GM18873 (cell line): Measurements from ENCODE around the gene RPS6KA2.

ENCODE experiments used
- ATAC-seq: cut with Tn5 transposase; IDR thresholded peaks from one replicate; pipeline ENCODE4 v1.9.1; 2021; ENCODE audit warnings: mild to moderate bottlenecking, moderate library complexity, moderate number of reproducible peaks; ENCODE audit not compliant: unreplicated experiment, low FRiP score

RPS6KA2 gene

GRCh38 chr6:166495487-166496314, 131.3 kb downstream of the RPS6KA2 start:
- ATAC-seq = no peak

- ATAC-seq = no peak
Observed at GRCh38 chr6:166494757-166495486, 132.1 kb downstream of the RPS6KA2 start.

DNA sequence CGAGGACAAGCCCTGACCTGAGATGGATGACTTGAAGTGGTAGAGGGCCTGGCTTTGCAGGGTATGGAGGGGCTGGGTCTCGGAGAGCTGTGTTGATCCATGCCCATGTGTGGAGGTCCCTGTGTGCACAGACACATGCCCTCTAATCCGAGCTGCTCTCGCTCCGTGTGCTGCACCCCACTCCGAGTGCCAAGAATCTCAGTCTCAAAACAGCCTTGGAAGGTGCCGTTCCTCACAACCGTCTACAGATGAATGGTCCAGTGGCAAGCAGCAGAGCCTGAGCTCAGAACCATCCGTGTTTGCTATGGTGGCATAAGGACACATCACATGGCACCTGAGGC, 133.0 kb downstream of the RPS6KA2 start:
- ATAC-seq = no peak

DNA sequence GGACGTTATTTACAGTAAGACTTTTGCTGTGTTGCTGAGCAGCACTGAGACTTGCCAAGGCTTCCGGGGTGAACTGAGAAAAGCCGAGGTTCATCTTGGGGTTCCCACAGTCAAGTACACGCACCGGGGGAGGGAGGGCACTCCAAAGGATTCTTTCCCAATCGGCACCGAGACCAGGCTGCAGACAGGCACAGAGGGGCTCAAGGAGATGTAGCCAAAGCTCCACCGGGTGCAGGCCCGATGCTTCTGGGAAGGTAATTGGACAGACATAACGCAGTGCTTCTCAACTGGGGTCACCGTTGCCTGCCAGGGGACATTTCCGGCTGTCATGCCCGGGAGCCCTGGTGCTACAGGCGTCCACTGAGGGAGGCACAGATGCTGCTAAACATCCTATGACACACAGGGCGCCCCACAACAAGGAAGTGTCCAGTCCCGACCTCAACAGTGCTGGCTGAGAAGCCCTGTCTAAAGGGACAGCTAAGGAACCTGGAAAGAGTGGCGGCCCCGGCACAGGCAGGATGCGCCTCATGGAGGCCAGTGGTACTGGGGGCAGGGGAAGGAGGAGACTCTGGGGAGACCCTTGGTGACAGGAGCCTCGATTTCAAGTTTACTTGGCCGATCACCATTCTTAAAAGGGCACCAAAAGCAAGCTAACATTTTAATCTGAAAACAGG, 133.5 kb downstream of the RPS6KA2 start:
- no peak for ATAC-seq

- ATAC-seq = no peak
Observed at GRCh38 chr6:166492092-166492741, 134.8 kb downstream of the RPS6KA2 start.

DNA sequence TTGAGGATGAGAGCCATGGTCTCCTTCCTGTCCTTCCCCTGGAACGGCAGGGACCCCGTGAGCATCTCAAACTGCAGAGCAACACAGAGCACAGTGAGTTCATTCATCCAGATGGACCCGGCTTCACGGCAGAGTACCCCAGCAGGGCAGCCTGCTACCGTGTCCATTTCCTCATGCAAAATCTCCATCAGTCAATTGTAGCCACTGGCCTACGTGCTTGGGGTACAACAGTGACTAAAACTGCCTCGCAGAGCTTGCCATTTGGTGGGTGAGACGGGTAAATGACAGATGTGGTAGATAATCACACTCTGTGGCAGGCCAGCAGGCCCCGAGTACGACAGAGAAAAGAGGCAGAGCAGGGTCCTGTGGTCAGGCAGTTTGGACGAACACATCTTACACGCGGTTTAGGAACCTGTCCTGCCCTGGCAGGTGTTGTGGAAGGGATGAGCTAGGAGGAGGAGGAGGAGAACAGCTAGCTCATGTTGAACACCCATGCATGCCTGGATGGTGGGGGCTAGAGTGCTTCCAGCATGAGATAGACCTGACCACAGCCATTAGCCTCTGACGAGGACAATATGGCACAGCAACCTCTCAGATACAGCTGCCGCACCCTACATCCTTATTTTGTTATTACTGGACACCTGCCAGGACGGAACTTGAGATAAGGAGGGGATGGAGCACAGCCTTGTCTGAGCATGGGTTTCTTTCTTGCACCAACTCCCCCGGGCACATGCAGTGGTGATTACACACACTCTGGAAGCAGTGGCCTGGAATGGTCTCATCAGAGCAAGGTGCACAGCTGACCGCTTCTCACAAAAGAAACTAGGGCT, 136.2 kb downstream of the RPS6KA2 start:
- no peak for ATAC-seq

GRCh38 chr6:166489301-166490155, 137.5 kb downstream of the RPS6KA2 start:
- ATAC-seq = no peak

- no peak for ATAC-seq
Observed at GRCh38 chr6:166488701-166489100, 138.3 kb downstream of the RPS6KA2 start.

- peak; percentile 93 for ATAC-seq
Observed at GRCh38 chr6:166488076-166488685, 138.9 kb downstream of the RPS6KA2 start.

- no peak for ATAC-seq
Observed at GRCh38 chr6:166487148-166487547, 139.9 kb downstream of the RPS6KA2 start.

GRCh38 chr6:166486536-166486880, 140.5 kb downstream of the RPS6KA2 start:
- ATAC-seq = no peak

DNA sequence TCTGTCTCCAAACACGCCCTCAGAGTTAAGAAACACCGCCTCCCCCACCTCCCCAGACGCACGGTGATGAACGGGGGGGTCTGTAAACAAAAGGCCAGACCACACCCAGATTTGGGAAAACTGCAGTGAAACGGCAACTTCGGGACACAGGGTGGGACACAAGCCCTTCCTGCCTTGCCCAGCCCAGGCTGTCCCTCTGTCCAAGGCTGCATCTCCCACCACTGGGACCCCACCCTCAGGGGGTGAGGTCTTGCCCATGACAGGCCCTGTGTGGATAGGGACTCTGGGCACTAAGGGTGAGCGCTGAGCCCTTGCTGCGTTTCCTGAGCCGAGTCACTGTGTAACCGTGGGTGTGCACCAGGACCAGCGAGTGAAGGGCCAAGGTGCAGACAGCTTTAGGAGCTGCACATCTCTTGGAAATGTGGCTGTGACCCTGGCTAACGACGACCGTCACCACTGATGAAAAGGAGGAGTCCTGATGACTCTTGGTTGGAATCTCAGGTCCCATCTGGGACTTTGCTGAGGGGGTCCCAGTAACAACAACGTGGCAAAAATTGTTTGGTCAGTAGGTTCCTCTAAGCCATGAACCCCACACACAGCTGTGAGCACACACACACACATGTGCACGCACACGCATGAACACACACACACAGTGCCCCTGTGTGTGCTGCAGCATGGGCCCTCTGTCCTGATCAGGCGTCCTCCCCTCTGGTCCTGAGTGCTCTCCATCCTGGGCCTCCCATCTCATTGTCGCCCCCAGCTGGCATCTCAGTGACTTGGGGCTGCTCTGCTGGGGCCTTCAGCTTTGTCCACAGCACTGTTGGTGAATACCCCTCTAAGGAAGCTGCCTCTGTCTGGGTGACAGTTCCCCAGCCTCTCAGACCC, 141.2 kb downstream of the RPS6KA2 start:
- no peak for ATAC-seq

DNA sequence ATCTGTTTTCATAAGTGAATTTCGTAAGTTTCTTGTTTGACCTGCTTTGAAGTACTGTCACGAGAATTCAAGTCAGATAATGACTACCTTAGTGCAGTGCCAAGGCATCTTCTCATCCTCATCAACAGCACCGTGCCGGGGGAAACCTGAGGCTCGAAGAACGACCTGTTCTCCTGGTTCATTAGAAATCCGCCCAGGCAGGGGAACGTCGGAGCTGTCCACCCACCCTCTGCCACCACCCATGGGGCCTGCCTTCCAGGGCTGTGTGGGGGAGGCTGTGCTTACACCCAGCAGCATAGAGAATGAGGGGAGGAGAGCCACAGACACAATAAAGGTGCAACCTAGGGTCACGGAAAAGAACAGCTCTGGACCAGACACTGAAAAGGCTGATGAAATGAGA, 142.2 kb downstream of the RPS6KA2 start:
- ATAC-seq = no peak

GRCh38 chr6:166483573-166484250, 143.3 kb downstream of the RPS6KA2 start:
- ATAC-seq = no peak

- ATAC-seq = no peak
Observed at GRCh38 chr6:166483026-166483425, 144.0 kb downstream of the RPS6KA2 start.

DNA sequence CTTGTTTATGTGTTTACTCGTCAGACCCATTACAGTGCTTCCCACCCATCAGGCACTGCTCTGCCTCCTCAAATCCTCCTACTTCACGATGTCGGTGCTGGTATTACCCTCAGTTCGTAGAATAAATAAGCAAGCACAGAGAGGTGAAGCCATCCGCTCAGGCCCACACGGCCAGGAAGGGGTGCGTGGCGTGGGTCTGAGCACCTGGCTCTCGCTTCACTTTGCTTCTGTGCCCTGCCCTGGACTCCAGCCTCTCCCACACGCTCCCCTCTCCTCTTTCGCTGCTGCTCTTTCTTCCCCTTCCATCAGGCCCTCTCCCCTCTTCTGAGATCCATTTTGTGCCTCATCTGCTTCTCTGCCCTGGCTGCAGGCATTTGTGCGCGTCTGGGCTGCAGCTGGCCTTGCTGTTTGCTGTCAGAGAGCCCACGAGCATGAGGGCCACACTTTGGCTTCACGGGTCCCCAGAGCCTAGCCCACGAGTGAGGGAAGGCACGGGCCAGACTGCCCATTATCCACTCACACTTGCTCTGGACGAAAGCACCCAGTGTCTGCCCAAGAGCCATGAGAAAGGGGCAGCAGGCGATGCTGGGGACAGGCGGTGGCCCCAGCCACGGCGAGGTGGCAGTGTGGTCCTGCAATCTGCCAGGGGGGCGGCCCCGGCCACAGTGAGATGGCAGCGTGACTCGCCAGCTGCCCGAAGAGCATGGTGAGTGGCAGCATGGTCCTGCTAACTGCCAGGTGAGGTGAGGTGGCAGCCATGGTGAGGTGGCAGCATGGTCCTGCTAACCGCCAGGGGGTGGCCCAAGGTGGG, 148.1 kb downstream of the RPS6KA2 start:
- no peak for ATAC-seq
